CD4-positive, alpha-beta T cell (primary cell): ENCODE measurements around the gene ATL2. TPM values are rescaled to one million over a fixed set of nuclear protein-coding genes. Genes with fewer than 3 reads are reported as not detected.

ENCODE experiments used
- ATAC-seq: fragments of 200-7000 bp; cut with Tn5 transposase; one replicate; pipeline ENCODE4 v1.10.0; 2022; ENCODE audit warnings: mild to moderate bottlenecking; ENCODE audit not compliant: poor library complexity
- CTCF ChIA-PET: fragments of 350-600 bp; sonication (Branson Sonifier 250); formaldehyde crosslinking; loops from one replicate; lab custom pipeline; 2021; ENCODE audit warnings: antibody characterized with exemption, inconsistent platforms; lab: Charles Lee
- POLR2A ChIA-PET: fragments of 350-600 bp; sonication (Branson Sonifier 250); formaldehyde crosslinking; loops from one replicate; lab custom pipeline; 2021; ENCODE audit warnings: antibody characterized with exemption, inconsistent platforms; lab: Charles Lee
- DNase-seq, 14 experiments: peaks; one replicate each; pipeline ENCODE4 v3.0.0-alpha.2; 2013 to 2020; ENCODE audit warnings: mixed read lengths in 2 of 14
- H3K27ac ChIP-seq, 2 donors: one replicate each; pipeline versions ENCODE4 v1.5.1 to v1.7.0; 2013; ENCODE audit warnings: low read length in 2 of 2, low read depth in 1 of 2, mild to moderate bottlenecking in 1 of 2
- H3K27me3 ChIP-seq, 2 experiments: 1 replicate in 1 of 2; 2 replicates in 1 of 2; pipeline versions ENCODE4 v1.6.1 to v1.7.0; 2013; ENCODE audit warnings: low read length in 2 of 2, control low read depth in 1 of 2, mild to moderate bottlenecking in 1 of 2, moderate library complexity in 1 of 2; ENCODE audit not compliant: insufficient read depth in 2 of 2, control insufficient read depth in 1 of 2
- H3K36me3 ChIP-seq: one replicate; pipeline ENCODE4 v1.6.1; 2013; ENCODE audit warnings: low read length, control low read depth; ENCODE audit not compliant: insufficient read depth
- H3K4me1 ChIP-seq: one replicate; pipeline ENCODE4 v1.6.1; 2013; ENCODE audit warnings: low read length, control low read depth; ENCODE audit not compliant: insufficient read depth
- H3K4me3 ChIP-seq: one replicate; pipeline ENCODE4 v1.5.1; 2013; ENCODE audit warnings: mild to moderate bottlenecking, low read length, moderate library complexity
- H3K9me3 ChIP-seq, 2 experiments: 1 replicate in 1 of 2; 2 replicates in 1 of 2; pipeline versions ENCODE4 v1.6.1 to v1.7.0; 2013; ENCODE audit warnings: low read length in 2 of 2, mild to moderate bottlenecking in 2 of 2, control low read depth in 1 of 2, moderate library complexity in 1 of 2; ENCODE audit not compliant: control insufficient read depth in 1 of 2, insufficient read depth in 1 of 2
- H3K27ac Mint-ChIP-seq: one replicate; pipeline ENCODE4 v1.8.0; 2020; ENCODE audit warnings: mixed read lengths
- H3K27me3 Mint-ChIP-seq: one replicate; pipeline ENCODE4 v1.8.0; 2021; ENCODE audit warnings: mixed read lengths
- H3K36me3 Mint-ChIP-seq: one replicate; pipeline ENCODE4 v1.8.0; 2021; ENCODE audit warnings: low read depth, mixed read lengths
- H3K4me1 Mint-ChIP-seq: one replicate; pipeline ENCODE4 v1.8.0; 2021; ENCODE audit warnings: low read depth, mixed read lengths
- H3K4me3 Mint-ChIP-seq: one replicate; pipeline ENCODE4 v1.8.0; 2020; ENCODE audit warnings: mild to moderate bottlenecking, mixed read lengths
- H3K9me3 Mint-ChIP-seq: one replicate; pipeline ENCODE4 v1.8.0; 2020; ENCODE audit warnings: mixed read lengths
- CTCF ChIP-seq: fragments of 200-600 bp; IDR thresholded peaks from one replicate; pipeline ENCODE4 v1.8.0; 2022; ENCODE audit warnings: antibody characterized with exemption, mild to moderate bottlenecking
- intact Hi-C, 2 experiments: fragments of 100-400 bp; cut with DNase I in 1 of 2; cut with micrococcal nuclease in 1 of 2; formaldehyde crosslinking; loops; one replicate each; pipeline versions ENCODE4 v1.15.1 to v1.9.0; 2023 to 2025; cut with DNase I, micrococcal nuclease
- total RNA-seq, 174 experiments: library from RNA in 2 of 174; stranded (reverse) in 2 of 174; gene quantifications; one replicate each; pipeline ENCODE4 v1.2.3 and lab custom pipeline; 2021 to 2026

ATL2 gene
- total RNA-seq, 2 experiments from 2014 or later: 85.5 to 91.7 TPM

DNA sequence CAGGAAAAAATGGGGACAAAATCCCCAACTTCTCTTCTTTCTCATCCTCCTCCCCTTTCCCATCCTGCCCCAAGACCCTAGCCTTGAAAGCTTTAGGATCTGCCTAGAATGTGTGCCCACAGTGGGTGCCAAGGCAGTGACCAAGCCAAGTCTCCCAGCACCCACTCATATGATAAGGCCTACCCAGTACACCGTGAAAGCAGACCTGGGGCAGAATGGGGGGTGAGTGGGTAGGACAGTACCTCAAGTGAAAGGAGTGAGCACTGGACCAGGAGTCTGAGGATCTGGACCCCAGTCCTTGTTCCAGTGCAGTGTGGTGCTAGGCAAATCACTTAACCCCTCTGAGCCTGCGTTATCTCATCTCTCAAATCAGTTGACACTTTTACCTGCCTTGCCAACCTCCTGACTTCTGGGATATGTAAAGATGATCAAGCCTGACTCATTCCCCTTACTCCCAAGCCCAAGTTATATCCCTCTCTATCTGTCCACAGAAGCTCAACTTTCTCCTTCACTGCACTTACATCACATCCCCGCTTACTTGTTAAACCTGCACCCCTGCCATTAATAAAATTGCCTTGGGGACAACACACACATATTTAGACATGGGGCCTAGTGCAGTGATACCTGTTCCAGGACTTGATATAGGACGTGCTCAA, 109.7 kb downstream of the ATL2 start:
- no peaks in the 10 kb centered on the region for H3K4me1 ChIP-seq
- H3K27ac ChIP-seq: no peak overlapping the region
- no peaks in the 10 kb centered on the region for H3K27me3 ChIP-seq
- H3K4me3 Mint-ChIP-seq: no peak overlapping the region
- no peaks in the 10 kb centered on the region for H3K4me1 Mint-ChIP-seq
- no peaks in the 10 kb centered on the region for H3K27me3 Mint-ChIP-seq
- CTCF ChIA-PET: no interaction called here
- H3K9me3 ChIP-seq: peaks cover 0 to 4% of the 10 kb centered on the region in 2 experiments
- H3K36me3 ChIP-seq: no peaks in the 10 kb centered on the region
- TF ChIP-seq CTCF: no peak
- ATAC-seq: no peak
- no peak for DNase-seq
- H3K27ac Mint-ChIP-seq: no peak overlapping the region
- H3K4me3 ChIP-seq: no peak overlapping the region
- intact Hi-C loops: no loop called here
- no peaks in the 10 kb centered on the region for H3K36me3 Mint-ChIP-seq
- no peaks in the 10 kb centered on the region for H3K9me3 Mint-ChIP-seq
- POLR2A ChIA-PET: no interaction called here

GRCh38 chr2:38266382-38267061, 110.6 kb downstream of the ATL2 start:
- H3K4me3 ChIP-seq: no peak overlapping the region
- ChIA-PET POLR2A (no interaction called here), CTCF (no interaction called here)
- no peaks in the 10 kb centered on the region for H3K27me3 Mint-ChIP-seq
- H3K36me3 ChIP-seq: no peaks in the 10 kb centered on the region
- no peaks in the 10 kb centered on the region for H3K4me1 ChIP-seq
- no peaks in the 10 kb centered on the region for H3K9me3 Mint-ChIP-seq
- no peak for TF ChIP-seq CTCF
- no peak overlapping the region for H3K27ac Mint-ChIP-seq
- H3K27me3 ChIP-seq: no peaks in the 10 kb centered on the region
- H3K9me3 ChIP-seq: peaks cover 0 to 4% of the 10 kb centered on the region in 2 experiments
- DNase-seq: peak in 2 of 14 experiments; percentile 26 to 37
- intact Hi-C loops: no loop called here
- no peak overlapping the region for H3K27ac ChIP-seq
- H3K36me3 Mint-ChIP-seq: no peaks in the 10 kb centered on the region
- H3K4me1 Mint-ChIP-seq: no peaks in the 10 kb centered on the region
- no peak overlapping the region for H3K4me3 Mint-ChIP-seq
- no peak for ATAC-seq

DNA sequence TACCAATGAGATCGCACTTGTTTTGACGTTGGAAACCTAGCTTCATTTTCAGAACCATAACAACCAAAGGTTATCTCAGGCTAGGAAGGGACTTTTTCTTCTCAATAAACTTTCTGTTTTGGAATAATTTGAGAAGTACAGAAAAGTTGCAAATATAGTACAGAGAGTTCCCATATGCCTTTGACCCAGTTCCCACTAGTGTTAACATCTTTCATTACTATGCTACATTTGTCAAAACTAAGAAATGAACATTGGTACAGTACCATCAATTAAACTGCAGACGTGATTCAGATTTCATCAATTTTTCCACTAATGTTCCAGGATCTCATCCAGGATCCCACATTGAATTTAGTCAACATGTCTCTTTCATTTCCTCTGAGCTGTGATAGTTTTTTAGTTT, 111.6 kb downstream of the ATL2 start:
- H3K27me3 ChIP-seq: no peaks in the 10 kb centered on the region
- peaks cover 0 to 4% of the 10 kb centered on the region in 2 experiments for H3K9me3 ChIP-seq
- H3K36me3 ChIP-seq: no peaks in the 10 kb centered on the region
- Mint-ChIP-seq H3K9me3 (no peaks in the 10 kb centered on the region), H3K36me3 (no peaks in the 10 kb centered on the region), H3K4me3 (no peak overlapping the region), H3K27ac (no peak overlapping the region), H3K4me1 (peaks cover 2% of the 10 kb centered on the region), H3K27me3 (no peaks in the 10 kb centered on the region)
- no peak overlapping the region for H3K27ac ChIP-seq
- TF ChIP-seq CTCF: no peak
- POLR2A ChIA-PET: no interaction called here
- DNase-seq (no peak), ATAC-seq (no peak)
- intact Hi-C loops: no loop called here
- peaks cover 3% of the 10 kb centered on the region for H3K4me1 ChIP-seq
- CTCF ChIA-PET: no interaction called here
- no peak overlapping the region for H3K4me3 ChIP-seq
